Measurements from ENCODE around the gene HBP1. TPM values are rescaled to one million over a fixed set of nuclear protein-coding genes. Genes with fewer than 3 reads are reported as not detected.

HBP1 gene
- total RNA-seq, 1 donor from 2014 or later: 50.9 TPM

GRCh38 chr7:107224374-107225223, 55.8 kb downstream of the HBP1 start:
- no peak overlapping the region for H3K27ac Mint-ChIP-seq (ENCODE audit: unreplicated experiment)
- DNase-seq (ENCODE audit: low spot score): no peak
- no peak overlapping the region for H3K4me3 Mint-ChIP-seq (ENCODE audit: unreplicated experiment)
- H3K36me3 Mint-ChIP-seq (ENCODE audit: low read depth, unreplicated experiment): no peaks in the 10 kb centered on the region
- H3K9me3 Mint-ChIP-seq (ENCODE audit: unreplicated experiment): no peaks in the 10 kb centered on the region
- no peaks in the 10 kb centered on the region for H3K4me1 Mint-ChIP-seq (ENCODE audit: unreplicated experiment)
- TF ChIP-seq CTCF (IDR thresholded peaks at IDR 0.05; ENCODE audit: unreplicated experiment): no peak
- H3K27me3 Mint-ChIP-seq (ENCODE audit: unreplicated experiment): peaks cover 4% of the 10 kb centered on the region

GRCh38 chr7:107228291-107228690, 59.5 kb downstream of the HBP1 start:
- DNase-seq (ENCODE audit: low spot score): no peak
- H3K4me1 Mint-ChIP-seq (ENCODE audit: unreplicated experiment): no peaks in the 10 kb centered on the region
- H3K9me3 Mint-ChIP-seq (ENCODE audit: unreplicated experiment): no peaks in the 10 kb centered on the region
- no peaks in the 10 kb centered on the region for H3K27me3 Mint-ChIP-seq (ENCODE audit: unreplicated experiment)
- H3K4me3 Mint-ChIP-seq (ENCODE audit: unreplicated experiment): no peak overlapping the region
- TF ChIP-seq CTCF (IDR thresholded peaks at IDR 0.05; ENCODE audit: unreplicated experiment): no peak
- H3K27ac Mint-ChIP-seq (ENCODE audit: unreplicated experiment): no peak overlapping the region
- H3K36me3 Mint-ChIP-seq (ENCODE audit: low read depth, unreplicated experiment): no peaks in the 10 kb centered on the region

- H3K36me3 Mint-ChIP-seq (ENCODE audit: low read depth, unreplicated experiment): no peaks in the 10 kb centered on the region
- DNase-seq (ENCODE audit: low spot score): no peak
- no peaks in the 10 kb centered on the region for H3K27me3 Mint-ChIP-seq (ENCODE audit: unreplicated experiment)
- no peaks in the 10 kb centered on the region for H3K9me3 Mint-ChIP-seq (ENCODE audit: unreplicated experiment)
- no peak for TF ChIP-seq CTCF (IDR thresholded peaks at IDR 0.05; ENCODE audit: unreplicated experiment)
- no peak overlapping the region for H3K4me3 Mint-ChIP-seq (ENCODE audit: unreplicated experiment)
- no peaks in the 10 kb centered on the region for H3K4me1 Mint-ChIP-seq (ENCODE audit: unreplicated experiment)
- no peak overlapping the region for H3K27ac Mint-ChIP-seq (ENCODE audit: unreplicated experiment)
Measured at GRCh38 chr7:107230334-107230733, 61.5 kb downstream of the HBP1 start.

GRCh38 chr7:107232568-107233090, 63.8 kb downstream of the HBP1 start:
- Mint-ChIP-seq H3K4me3 (ENCODE audit: unreplicated experiment) (no peak overlapping the region), H3K27ac (ENCODE audit: unreplicated experiment) (no peak overlapping the region), H3K27me3 (ENCODE audit: unreplicated experiment) (no peaks in the 10 kb centered on the region), H3K36me3 (ENCODE audit: low read depth, unreplicated experiment) (no peaks in the 10 kb centered on the region), H3K9me3 (ENCODE audit: unreplicated experiment) (no peaks in the 10 kb centered on the region), H3K4me1 (ENCODE audit: unreplicated experiment) (no peaks in the 10 kb centered on the region)
- DNase-seq (ENCODE audit: low spot score): no peak
- TF ChIP-seq CTCF (IDR thresholded peaks at IDR 0.05; ENCODE audit: unreplicated experiment): no peak

GRCh38 chr7:107233174-107233573, 64.4 kb downstream of the HBP1 start:
- H3K4me3 Mint-ChIP-seq (ENCODE audit: unreplicated experiment): no peak overlapping the region
- no peaks in the 10 kb centered on the region for H3K9me3 Mint-ChIP-seq (ENCODE audit: unreplicated experiment)
- DNase-seq (ENCODE audit: low spot score): no peak
- H3K4me1 Mint-ChIP-seq (ENCODE audit: unreplicated experiment): no peaks in the 10 kb centered on the region
- H3K27me3 Mint-ChIP-seq (ENCODE audit: unreplicated experiment): no peaks in the 10 kb centered on the region
- H3K36me3 Mint-ChIP-seq (ENCODE audit: low read depth, unreplicated experiment): no peaks in the 10 kb centered on the region
- no peak for TF ChIP-seq CTCF (IDR thresholded peaks at IDR 0.05; ENCODE audit: unreplicated experiment)
- no peak overlapping the region for H3K27ac Mint-ChIP-seq (ENCODE audit: unreplicated experiment)

All from endothelial cell (in vitro differentiated cells).